C4-2B (cell line): ENCODE data around the gene PTPN23.

Experiments used
- H3K27ac ChIP-seq: fragments of 450-650 bp; 2 replicates; pipeline ENCODE4 v1.5.1; 2017
- CTCF ChIP-seq: fragments of 450-650 bp; conservative IDR thresholded peaks from 2 replicates; pipeline ENCODE4 v1.5.1; 2017; ENCODE audit warnings: mild to moderate bottlenecking
- ZFX ChIP-seq: fragments of 450-650 bp; IDR thresholded peaks from 2 replicates; pipeline ENCODE4 v1.6.1; 2017

PTPN23 gene

GRCh38 chr3:47399016-47399415 is 18.2 kb downstream of the PTPN23 start:
- no peak overlapping the region for H3K27ac ChIP-seq
- TF ChIP-seq ZFX = no peak
- TF ChIP-seq CTCF = no peak

- TF ChIP-seq CTCF = no peak
- TF ChIP-seq ZFX = no peak
- no peak overlapping the region for H3K27ac ChIP-seq
Measured at GRCh38 chr3:47399531-47400270, 18.9 kb downstream of the PTPN23 start.

- TF ChIP-seq CTCF (no peak), ZFX (no peak)
- no peak overlapping the region for H3K27ac ChIP-seq
Measured at GRCh38 chr3:47404431-47404876, 23.6 kb downstream of the PTPN23 start.

- no peak overlapping the region for H3K27ac ChIP-seq
- TF ChIP-seq CTCF (no peak), ZFX (no peak)
Measured at GRCh38 chr3:47404955-47405790, 24.4 kb downstream of the PTPN23 start.

GRCh38 chr3:47405820-47406761 is 25.3 kb downstream of the PTPN23 start:
- no peak overlapping the region for H3K27ac ChIP-seq
- TF ChIP-seq CTCF = no peak
- TF ChIP-seq ZFX = no peak

- TF ChIP-seq CTCF = no peak
- TF ChIP-seq ZFX = no peak
- H3K27ac ChIP-seq = no peak overlapping the region
Measured at GRCh38 chr3:47406762-47407149, 25.9 kb downstream of the PTPN23 start.
